Testis (tissue), 3 donors: ENCODE data around the gene PUM2. TPM values are rescaled to one million over a fixed set of nuclear protein-coding genes. Genes with fewer than 3 reads are reported as not detected.

Experiments
- DNase-seq: peaks from one replicate; pipeline ENCODE4 v3.0.0-alpha.2; 2019
- H3K27ac ChIP-seq, 2 donors: fragments of 200-600 bp; sonication (generic); one replicate each; pipeline ENCODE4 v1.5.1; 2019
- H3K27me3 ChIP-seq: fragments of 200-600 bp; sonication (generic); one replicate; pipeline ENCODE4 v1.5.1; 2019
- H3K36me3 ChIP-seq: fragments of 200-600 bp; sonication (generic); one replicate; pipeline ENCODE4 v1.5.1; 2017; ENCODE audit warnings: low read depth; ENCODE audit errors: missing control alignments
- H3K4me1 ChIP-seq: fragments of 200-600 bp; sonication (generic); one replicate; pipeline ENCODE4 v1.5.1; 2019
- H3K4me3 ChIP-seq, 2 donors: fragments of 200-600 bp; sonication (generic); one replicate each; pipeline ENCODE4 v1.5.1; 2017 to 2019
- H3K9me3 ChIP-seq: fragments of 200-600 bp; sonication (generic); one replicate; pipeline ENCODE4 v1.5.1; 2017
- POLR2A ChIP-seq: fragments of 450-650 bp; IDR thresholded peaks from one replicate; pipeline ENCODE4 v1.6.1; 2017; ENCODE audit warnings: antibody characterized with exemption, mild to moderate bottlenecking, moderate library complexity
- WGBS, 2 donors: methylation state at CpG; one replicate each; pipeline ENCODE4 v1.1.5; 2018; 5-methylcytosine and 5-hydroxymethylcytosine counted together
- intact Hi-C: fragments of 100-400 bp; cut with DNase I; formaldehyde crosslinking; loops from one replicate; pipeline ENCODE4 v1.15.1; 2023; ENCODE audit warnings: low total_unique reads
- polyA plus RNA-seq: library from polyadenylated mRNA; stranded (reverse); fragments of 350-450 nt; fragmentation: Illumina TruSeq; extraction: RNeasy Lipid Tissue Mini Kit (QIAGEN cat#74804); gene quantifications from one replicate; pipeline ENCODE4 v1.2.3, GENCODE V29; 2014; ENCODE audit warnings: low read depth, low replicate concordance; ENCODE audit not compliant: insufficient read depth
- total RNA-seq, 2 donors: library from RNA; depleted of rRNA; stranded (reverse); fragments of >200 nt; gene quantifications; one replicate each; pipeline ENCODE4 v1.2.3, GENCODE V29; 2016
- TF ChIP-seq, protein P1 (sequence below), 3 experiments: fragments of 450-650 bp in 2 of 3; fragments of 200-600 bp in 1 of 3; sonication (generic) in 1 of 3; IDR thresholded peaks; one replicate each; pipeline ENCODE4 v1.5.1; 2016 to 2019; ENCODE audit warnings: antibody characterized with exemption in 3 of 3, mild to moderate bottlenecking in 2 of 3, moderate library complexity in 1 of 3

PUM2 gene
- total and polyA plus RNA-seq, 3 donors from 2014 or later: 50.5 to 92.5 (median 78.0) TPM

- Histone ChIP-seq H3K27me3 (no peaks in the 10 kb centered on the region), H3K27ac (no peak overlapping the region), H3K9me3 (no peaks in the 10 kb centered on the region), H3K36me3 (no peaks in the 10 kb centered on the region), H3K4me1 (no peaks in the 10 kb centered on the region), H3K4me3 (no peak overlapping the region)
- WGBS, 2 donors: 89 to 90% methylated on average over 5 of the region's 5 CpGs
- no peak for DNase-seq
- intact Hi-C loops: no loop called here
- no peak for TF ChIP-seq POLR2A
- TF ChIP-seq, protein P1, sequence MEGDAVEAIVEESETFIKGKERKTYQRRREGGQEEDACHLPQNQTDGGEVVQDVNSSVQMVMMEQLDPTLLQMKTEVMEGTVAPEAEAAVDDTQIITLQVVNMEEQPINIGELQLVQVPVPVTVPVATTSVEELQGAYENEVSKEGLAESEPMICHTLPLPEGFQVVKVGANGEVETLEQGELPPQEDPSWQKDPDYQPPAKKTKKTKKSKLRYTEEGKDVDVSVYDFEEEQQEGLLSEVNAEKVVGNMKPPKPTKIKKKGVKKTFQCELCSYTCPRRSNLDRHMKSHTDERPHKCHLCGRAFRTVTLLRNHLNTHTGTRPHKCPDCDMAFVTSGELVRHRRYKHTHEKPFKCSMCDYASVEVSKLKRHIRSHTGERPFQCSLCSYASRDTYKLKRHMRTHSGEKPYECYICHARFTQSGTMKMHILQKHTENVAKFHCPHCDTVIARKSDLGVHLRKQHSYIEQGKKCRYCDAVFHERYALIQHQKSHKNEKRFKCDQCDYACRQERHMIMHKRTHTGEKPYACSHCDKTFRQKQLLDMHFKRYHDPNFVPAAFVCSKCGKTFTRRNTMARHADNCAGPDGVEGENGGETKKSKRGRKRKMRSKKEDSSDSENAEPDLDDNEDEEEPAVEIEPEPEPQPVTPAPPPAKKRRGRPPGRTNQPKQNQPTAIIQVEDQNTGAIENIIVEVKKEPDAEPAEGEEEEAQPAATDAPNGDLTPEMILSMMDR (IDR thresholded peaks at IDR 0.05): no peak
These were observed 47.3 kb upstream of the PUM2 start for GRCh38 chr2:20397811-20398447.

- intact Hi-C loops: no loop called here
- DNase-seq: no peak
- H3K4me1 ChIP-seq: no peaks in the 10 kb centered on the region
- no peak overlapping the region for H3K27ac ChIP-seq
- no peak overlapping the region for H3K4me3 ChIP-seq
- no peaks in the 10 kb centered on the region for H3K9me3 ChIP-seq
- no peaks in the 10 kb centered on the region for H3K27me3 ChIP-seq
- H3K36me3 ChIP-seq: no peaks in the 10 kb centered on the region
- 94% methylated on average over 9 of the region's 9 CpGs for WGBS, 2 donors
- TF ChIP-seq, protein P1 (IDR thresholded peaks at IDR 0.05): no peak
- TF ChIP-seq POLR2A: no peak
These were observed 45.8 kb upstream of the PUM2 start for GRCh38 chr2:20396356-20397000.

DNA sequence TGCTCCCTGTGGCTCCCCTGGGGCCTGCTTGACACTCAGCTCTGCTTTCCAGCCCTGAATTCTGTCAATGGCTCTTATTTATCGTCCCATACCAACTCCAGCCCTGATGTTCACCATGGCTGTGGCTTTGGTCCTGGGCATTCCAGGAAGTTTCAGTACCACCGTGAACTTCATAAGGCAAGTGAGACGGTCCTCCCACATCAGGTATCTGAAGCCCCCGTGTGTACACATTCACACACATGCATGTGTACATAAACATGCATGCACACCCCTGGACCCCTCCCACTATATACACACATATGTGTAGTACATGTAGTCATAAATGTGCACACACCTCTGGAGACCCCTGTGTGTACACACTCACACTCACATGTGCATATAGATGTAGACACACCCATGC is 43.3 kb upstream of the PUM2 start:
- no peak for DNase-seq
- H3K27ac ChIP-seq: no peak overlapping the region
- intact Hi-C loops: no loop called here
- no peak overlapping the region for H3K4me3 ChIP-seq
- no peaks in the 10 kb centered on the region for H3K27me3 ChIP-seq
- 91 to 97% methylated on average over 4 of the region's 4 CpGs for WGBS, 2 donors
- TF ChIP-seq, protein P1 (IDR thresholded peaks at IDR 0.05): no peak
- TF ChIP-seq POLR2A: no peak
- H3K4me1 ChIP-seq: no peaks in the 10 kb centered on the region
- H3K9me3 ChIP-seq: no peaks in the 10 kb centered on the region
- no peaks in the 10 kb centered on the region for H3K36me3 ChIP-seq

- Histone ChIP-seq H3K4me3 (no peak overlapping the region), H3K4me1 (no peaks in the 10 kb centered on the region), H3K27ac (no peak overlapping the region), H3K9me3 (no peaks in the 10 kb centered on the region), H3K36me3 (no peaks in the 10 kb centered on the region), H3K27me3 (no peaks in the 10 kb centered on the region)
- DNase-seq: no peak
- 87 to 88% methylated on average over 4 to 8 of the region's 8 CpGs for WGBS, 2 donors
- TF ChIP-seq, protein P1 (IDR thresholded peaks at IDR 0.05): no peak
- no peak for TF ChIP-seq POLR2A
- intact Hi-C loops: no loop called here
These were observed 41.5 kb upstream of the PUM2 start for GRCh38 chr2:20391951-20392699.
